Activated T-cell treated with anti-CD3 and anti-CD28 coated beads, Interleukin-2, amount 50 U/mL, for 1 hour (primary cell): ENCODE results near the gene ADCK2.
"Not testable (repeated sequence)": the region's sequence is repeated elsewhere in the genome, so short reads cannot be mapped to it uniquely, and the experiment has no call there.

Source experiments
- DNase-seq: peaks from one replicate; pipeline ENCODE4 v3.0.0-alpha.2; 2020

Gene ADCK2

DNA sequence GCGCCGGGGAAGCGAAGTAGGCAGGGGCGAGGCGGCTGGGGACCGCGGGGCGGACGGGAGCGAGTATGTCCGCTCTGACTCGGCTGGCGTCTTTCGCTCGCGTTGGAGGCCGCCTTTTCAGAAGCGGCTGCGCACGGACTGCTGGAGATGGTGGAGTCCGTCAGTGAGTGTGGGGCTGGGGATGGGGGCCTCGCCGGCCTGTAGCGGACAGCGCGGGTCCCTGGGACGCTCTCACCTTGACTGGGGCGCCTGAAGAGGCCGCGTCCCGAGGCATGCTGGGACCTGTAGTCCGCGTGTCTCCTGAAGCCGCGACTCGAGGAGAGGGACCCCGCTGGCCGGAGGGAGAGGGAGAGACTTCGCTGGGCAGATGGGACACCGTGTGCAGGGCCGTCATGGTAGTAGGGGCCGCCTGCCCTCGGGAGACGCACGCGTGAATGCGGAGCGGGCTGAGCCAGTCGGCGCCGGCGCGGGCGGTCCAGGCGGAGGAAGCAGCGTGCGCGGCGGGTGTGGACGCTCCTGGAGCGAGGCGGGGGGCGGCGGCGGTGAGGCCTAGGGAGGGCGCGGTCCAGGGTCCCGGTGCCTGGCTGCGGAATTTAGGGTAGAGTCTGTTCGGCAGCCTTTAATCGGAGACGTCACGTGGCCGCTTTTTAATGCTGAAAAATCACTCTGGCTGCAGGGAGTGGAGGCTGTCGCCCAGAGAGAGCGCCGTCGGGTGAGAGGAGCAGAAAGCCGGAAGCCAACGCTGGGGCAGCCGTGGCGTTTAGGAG, 24.1 kb downstream of the ADCK2 start, which contains the start of gene NDUFB2:
Gene NDUFB2 (plus strand): TSS at position 29 of the 767 bp plus-strand sequence. CDS start 37 bp downstream, at position 66.
- no peak for DNase-seq

DNA sequence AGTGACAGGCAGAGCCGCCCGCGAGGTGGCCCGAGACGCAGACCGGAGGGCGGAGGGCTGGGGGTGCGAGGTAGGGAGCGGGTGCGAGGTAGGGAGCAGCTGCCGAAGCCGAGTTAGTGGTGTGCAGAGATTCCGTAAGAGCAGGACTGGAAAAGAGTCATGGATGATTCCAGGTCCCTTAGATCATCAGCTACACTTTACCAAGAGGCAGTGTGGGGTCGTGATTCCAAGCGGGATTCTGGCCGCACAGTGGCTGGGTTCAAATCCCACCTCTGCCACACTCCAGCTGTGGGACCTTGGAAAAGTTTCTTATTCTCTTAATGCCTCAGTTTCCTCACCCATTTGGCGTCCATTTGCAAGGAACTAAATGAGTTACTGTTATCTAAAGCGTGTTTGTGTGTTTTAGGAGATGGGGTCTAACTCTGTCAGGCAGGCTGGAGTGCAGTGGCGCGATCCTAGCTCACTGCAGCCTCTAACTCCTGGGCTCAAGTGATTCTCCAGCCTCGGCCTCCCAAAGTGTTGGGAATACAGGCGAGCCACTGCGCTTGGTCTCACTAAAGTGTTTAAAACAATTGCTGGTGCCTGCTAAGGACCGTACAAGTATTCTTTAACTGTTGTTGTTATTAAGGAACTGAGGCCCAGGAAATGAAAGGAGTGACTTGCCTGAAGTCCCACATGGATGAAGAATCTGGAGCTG, 24.9 kb downstream of the ADCK2 start:
- DNase-seq: no peak

DNA sequence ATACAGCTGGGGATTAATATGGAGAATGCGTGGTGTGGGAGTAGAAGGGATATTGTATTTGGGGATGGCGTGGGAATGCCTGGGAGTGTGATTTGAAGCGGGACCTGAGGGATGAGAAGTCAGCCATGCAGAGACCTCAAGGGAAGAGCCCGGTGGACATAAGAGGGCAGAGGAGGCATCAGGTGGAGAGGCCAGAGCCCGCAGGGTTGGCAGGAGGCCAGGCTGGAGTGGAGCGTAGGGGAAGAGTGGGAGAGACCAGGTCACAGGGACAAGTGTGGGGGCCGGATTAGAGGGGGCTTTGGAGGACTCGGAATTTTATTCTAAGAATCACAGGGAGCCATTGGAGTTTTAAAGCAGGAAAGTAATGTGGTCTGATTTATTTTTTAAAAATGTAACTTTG, 25.7 kb downstream of the ADCK2 start:
- DNase-seq: no peak

DNA sequence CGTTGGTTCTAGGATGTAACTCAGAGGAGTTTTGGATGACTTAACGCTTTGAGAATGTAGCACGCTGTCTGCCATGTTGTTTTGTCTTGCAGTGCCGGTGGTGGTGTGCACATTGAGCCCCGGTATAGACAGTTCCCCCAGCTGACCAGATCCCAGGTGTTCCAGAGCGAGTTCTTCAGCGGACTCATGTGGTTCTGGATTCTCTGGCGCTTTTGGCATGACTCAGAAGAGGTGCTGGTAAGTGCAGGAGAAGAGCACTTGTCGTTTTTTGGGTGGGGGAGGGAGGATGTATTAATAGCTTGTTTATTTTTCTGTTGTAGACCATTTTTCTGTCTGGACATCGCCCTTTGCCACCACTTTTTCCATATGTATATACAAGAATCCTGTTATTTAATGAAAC, 30.0 kb downstream of the ADCK2 start:
- DNase-seq: no peak

DNA sequence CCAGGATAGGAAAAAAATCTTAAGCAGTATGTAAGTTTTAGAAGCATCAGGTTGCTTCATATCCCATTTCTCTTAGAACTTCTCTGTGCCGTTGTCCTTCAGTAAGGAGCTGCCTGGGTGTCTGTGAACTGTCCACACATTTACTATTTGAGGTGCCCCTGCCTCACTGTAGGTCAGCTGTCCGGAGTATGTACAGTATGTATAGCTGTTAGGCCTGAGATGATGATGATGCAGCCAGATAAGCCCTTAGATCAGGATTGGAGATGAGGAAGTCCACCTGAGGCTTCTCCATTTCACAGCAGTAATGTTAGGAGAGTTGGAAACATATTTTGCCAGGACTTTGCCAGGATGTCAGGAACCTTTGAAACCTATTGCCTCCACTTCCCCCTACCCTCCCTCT, 31.5 kb downstream of the ADCK2 start:
- no peak for DNase-seq

DNA sequence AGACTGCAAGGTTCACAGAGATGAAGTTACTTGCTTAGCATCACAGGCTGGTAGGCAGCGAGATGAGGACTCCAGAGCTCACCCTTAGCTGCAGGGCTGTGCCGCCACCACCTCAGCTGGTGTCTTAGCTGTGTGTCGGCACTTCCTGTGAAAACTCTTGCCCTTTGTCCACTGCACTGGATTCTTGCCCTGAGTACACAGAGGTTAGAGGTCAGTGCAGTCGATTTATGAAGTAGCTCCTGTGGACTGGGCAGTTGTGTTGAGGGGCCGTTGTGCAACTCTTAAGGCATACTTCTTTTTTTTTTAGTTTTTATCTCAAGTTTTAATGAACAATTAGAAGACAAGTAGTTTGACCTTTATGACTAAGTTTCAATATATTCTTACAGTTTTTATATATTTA, 34.4 kb downstream of the ADCK2 start:
- no peak for DNase-seq

DNA sequence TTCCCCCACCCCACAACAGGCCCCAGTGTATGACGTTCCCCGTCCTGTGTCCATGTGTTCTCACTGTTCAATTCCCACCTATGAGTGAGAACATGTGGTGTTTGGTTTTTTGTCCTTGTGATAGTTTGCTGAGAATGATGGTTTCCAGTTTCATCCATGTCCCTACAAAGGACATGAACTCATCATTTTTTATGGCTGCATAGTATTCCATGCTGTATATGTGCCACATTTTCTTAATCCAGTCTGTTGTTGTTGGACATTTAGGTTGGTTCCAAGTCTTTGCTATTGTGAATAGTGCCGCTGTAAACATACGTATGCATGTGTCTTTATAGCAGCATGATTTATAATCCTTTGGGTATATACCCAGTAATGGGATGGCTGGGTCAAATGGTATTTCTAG, 36.0 kb downstream of the ADCK2 start:
- DNase-seq: not testable (repeated sequence)

DNA sequence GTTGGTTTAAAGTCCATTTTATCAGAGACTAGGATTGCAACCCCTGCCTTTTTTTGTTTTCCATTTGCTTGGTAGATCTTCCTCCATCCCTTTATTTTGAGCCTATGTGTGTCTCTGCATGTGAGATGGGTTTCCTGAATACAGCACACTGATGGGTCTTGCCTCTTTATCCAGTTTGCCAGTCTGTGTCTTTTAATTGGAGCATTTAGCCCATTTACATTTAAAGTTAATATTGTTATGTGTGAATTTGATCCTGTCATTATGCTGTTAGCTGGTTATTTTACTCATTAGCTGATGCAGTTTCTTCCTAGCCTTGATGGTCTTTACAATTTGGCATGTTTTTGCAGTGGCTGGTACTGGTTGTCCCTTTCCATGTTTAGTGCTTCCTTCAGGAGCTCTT, 39.6 kb downstream of the ADCK2 start:
- not testable (repeated sequence) for DNase-seq

DNA sequence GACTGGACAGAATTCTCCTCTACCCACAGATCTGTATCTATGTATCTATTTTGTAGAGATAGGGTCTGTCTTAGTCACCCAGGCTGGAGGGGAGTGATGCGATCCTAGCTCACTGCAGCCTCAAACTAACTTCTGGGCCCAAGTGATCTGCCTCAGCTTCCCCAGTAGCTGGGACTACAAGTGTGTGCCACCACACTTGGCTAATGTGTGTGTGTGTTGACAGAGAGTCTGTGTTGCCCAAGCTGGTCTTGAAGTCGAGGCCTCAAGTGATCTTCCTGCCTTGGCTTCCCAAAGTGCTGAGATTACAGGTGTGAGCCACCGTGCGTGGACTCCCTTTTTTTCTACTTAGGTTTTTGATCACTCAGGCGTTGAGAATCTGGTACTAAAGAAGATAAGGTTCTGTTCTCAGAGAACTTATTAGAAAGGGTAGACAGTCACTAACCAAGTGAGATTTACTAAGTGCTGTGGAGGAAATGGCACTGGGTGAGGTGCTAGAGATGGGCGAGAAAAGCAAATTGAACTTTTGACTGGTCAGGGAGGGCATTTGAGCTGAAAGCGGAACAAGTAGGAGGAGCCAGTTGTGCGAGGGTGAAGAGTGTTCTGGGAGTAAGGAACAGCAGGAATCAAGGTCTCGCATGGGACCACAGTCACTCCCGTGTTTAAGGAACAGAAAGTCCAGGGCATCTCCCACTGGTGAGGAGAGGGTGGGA, 41.7 kb downstream of the ADCK2 start:
- no peak for DNase-seq

DNA sequence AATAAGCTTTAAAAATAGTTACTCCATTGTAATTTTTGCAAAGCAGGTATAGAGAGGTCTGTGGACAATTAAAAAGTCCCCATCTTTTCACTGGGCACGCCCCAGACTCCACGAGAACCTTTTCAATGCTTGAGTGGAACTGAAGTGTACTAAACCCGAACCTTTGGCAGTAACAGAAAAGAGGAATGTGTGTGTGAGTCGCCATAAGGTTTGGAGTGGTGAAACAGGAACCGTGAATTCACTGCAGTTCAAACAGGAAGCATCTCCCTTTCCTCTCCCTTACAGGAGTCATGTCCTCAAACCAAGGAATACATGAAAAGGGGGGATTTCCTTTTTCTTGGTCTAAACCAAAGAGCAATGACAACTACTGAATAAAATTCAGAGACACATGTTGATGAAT, 47.0 kb downstream of the ADCK2 start:
- DNase-seq: no peak

DNA sequence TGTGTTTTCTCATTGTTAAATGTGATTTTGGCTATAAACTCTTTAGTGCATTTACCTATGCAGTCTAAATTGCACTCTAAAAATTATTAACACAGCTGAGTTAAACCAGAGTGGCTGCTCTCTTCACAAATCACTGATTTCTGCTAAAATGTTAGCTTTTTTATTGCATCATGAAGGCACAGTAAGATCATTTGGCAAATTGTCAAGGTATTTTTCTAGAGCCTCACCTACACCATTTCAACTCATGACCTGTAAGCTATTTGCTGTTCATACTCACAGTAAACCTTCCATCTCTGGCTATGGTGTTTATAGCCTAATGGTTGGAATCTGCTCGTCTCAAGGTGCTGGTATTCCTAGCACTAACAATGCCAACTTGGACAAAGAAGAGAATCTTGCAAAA, 49.5 kb downstream of the ADCK2 start:
- no peak for DNase-seq

DNA sequence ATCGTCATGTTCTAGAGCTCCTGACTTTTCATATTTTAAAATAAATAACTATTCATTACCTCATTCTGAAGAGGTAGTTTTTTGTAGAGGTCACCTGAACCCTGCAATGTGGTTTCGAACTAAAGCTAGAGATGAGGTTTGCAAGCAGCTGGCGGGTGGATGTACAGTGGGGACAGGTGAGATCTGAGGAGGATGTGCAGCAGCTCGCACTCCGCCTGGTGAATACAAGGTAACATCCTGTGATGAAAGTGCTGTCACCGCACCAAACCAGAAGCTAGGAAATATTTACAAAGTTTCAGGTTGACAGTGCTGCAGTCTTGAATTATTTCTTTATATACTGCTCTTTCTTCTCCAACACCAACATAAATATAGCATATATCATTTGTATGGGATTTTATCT, 50.3 kb downstream of the ADCK2 start:
- peak; percentile 44 for DNase-seq

DNA sequence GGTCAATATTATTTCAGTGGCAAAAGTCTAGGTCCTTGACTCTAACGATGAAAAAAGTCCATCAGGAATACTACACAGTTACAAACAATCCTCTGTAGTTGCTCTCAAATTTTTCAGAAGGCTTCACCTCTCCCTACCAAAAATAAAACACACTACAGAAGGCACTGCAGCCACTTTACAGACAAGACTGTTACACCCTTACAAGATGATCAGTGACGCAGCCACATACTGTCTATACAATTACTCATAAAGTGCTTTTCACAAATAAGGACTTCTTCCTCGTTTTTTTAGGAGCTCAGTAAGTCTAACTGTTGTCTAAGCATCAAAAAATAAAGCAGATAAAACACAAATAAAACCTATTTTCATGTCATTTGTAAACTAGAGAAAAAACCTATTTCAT, 50.8 kb downstream of the ADCK2 start:
- no peak for DNase-seq

DNA sequence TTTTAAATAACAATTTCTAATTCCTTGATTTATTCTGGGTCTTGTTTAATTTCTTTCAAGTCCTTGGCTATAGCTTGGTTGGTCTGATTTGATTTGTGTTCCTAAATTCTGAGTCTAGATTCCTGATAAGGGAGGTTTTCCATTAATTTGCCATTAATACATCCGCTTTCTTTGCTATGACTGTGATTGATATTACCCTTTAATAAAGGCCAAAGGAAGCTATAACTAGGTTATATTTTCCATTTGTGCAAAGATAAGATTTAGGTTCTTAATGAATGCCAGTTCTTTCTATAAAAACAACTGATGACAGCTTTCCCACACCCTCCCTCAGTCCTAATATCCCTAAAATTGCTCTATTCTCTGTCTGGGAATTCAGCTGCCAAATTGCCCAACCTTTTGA, 52.0 kb downstream of the ADCK2 start:
- DNase-seq: no peak

DNA sequence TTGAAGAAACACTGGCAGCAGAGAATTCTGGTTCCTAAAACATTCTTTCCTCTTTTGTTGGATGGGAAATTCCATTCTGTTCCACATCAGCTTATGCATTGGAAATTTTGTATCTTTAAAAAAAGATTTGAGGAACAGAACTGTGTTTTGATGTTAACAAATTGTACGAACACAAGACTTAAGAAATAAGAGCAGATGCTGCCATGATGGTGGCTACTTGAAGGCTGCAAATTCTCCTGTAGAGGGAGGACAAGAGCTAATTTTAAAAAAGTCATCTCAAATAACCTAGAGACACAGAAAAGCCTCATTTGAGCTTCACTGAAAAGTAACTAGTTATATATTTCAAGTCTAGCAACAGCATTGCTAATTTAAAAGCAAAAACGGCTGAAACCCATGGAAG, 53.5 kb downstream of the ADCK2 start:
- DNase-seq: no peak

DNA sequence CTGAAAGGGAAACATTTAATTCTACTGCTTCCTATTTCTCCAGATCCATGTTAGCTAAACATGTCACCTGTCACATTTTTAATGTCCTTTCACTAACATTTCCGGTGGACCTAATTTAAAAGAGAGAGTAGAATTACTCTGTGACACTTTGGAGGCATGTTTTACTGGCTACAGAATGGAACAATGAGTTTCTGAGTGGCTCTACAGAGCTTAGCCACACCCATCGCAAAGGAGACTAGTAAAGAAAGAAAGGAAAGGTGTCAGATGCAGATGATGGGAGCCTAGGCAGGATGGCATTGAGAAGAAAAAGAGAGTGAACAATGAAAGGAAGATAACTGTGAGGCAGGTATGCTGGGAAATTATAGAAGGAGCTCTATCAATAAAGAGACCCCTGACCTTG, 59.7 kb downstream of the ADCK2 start:
- no peak for DNase-seq

DNA sequence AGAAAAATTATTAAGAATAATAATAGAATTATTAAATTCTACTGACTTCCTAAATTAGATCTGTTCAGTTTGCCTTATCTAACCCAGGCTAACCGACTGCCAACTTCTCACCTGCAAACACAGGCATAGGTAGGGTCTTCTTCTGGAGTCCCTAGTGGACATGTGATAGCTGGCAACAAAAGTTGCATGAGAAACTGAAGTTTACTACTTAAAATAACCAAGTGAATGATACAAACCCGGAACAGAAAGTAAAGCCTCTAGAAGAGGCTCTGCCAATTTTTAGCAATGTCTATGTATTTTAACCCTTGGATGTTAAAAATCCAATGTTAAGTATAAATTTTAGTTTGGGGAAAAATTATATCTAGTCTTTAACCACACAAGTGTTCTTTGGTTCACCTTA, 61.4 kb downstream of the ADCK2 start:
- no peak for DNase-seq

DNA sequence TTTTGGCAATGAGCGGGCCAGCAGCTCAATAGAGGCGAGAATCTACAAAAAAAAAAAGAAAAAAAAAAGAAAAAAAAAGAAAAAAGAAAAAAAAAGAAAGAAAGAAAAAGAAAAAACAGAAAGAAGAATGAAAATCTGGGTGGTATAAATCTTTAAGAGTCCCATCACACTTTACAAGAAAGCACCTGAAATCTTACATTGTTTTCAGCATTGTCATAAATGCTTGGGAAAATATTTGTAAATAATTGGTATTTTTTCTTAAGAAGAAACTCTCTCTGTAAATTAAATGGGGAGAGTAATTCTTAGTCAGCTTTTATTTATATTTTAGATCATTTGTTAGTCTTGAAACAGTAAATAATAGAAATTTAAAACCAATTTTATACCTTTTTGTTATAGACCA, 62.0 kb downstream of the ADCK2 start:
- DNase-seq: no peak

DNA sequence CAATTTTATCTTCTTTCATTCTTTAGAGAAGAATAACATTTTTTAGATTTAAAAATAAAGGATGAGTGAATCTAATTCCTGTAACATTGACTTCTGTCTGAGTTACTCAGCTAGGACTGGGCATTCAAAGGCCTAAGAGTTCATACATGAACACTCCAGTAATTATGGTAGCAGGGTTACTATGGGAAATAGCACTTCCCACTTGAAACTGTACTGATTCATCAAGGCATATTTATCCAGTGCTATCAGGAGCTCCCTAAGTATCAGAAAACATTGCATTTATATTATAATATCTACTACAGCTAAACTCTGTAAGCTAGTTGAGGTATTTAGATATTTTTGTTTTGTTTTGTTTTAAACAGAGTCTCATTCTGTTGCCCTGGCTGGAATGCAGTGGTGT, 65.5 kb downstream of the ADCK2 start:
- DNase-seq: no peak

DNA sequence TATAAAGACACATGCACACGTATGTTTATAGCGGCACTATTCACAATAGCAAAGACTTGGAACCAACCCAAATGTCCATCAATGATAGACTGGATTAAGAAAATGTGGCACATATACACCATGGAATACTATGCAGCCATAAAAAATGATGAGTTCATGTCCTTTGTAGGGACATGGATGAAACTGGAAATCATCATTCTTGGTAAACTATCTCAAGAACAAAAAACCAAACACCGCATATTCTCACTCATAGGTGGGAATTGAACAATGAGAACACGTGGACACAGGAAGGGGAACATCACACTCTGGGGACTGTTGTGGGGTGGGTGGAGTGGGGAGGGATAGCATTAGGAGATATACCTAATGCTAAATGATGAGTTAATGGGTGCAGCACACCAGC, 70.5 kb downstream of the ADCK2 start:
- DNase-seq: not testable (repeated sequence)

DNA sequence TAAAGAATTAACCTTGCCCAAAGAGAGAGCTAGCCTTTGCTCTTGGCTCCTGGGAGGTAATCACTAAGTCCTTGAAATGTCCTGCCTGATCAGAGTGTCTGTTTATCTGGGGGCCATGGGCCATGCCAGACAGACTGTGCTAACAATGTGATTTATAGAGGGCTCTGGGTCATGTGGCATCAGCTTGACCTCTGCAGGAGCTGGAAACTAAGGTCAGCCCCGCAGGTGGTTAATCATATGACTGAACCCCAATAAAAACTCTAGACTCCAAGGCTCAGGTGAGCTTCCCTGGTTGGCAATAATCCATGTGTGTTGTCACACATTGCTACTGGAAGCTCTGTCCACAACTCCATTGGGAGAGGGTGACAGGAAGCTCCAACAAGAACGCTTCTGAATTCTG, 71.3 kb downstream of the ADCK2 start:
- DNase-seq: no peak
